A549 (cell line): ENCODE results near the gene FBLN1.

Source experiments
- CTCF ChIP-seq: fragments of >200 bp; sonication (Bioruptor Twin); formaldehyde crosslinking; IDR thresholded peaks from 3 replicates; pipeline ENCODE4 v1.5.1; 2016
- EP300 ChIP-seq, 2 experiments: fragments of >200 bp; sonication (Bioruptor Twin); formaldehyde crosslinking; IDR thresholded peaks; 2 replicates in 1 of 2; 3 replicates in 1 of 2; pipeline ENCODE4 v1.6.1; 2016 to 2017
- FOSL2 ChIP-seq, 2 experiments: fragments of 450-650 bp in 1 of 2; fragments of >200 bp in 1 of 2; sonication (Bioruptor Twin) in 1 of 2; formaldehyde crosslinking; IDR thresholded peaks; 2 replicates each; pipeline versions ENCODE4 v1.5.0 to v1.6.1; 2016 to 2020; ENCODE audit warnings: mild to moderate bottlenecking in 1 of 2, moderate library complexity in 1 of 2
- RAD21 ChIP-seq, 2 experiments: fragments of >200 bp in 1 of 2; sonication (Bioruptor Twin) in 1 of 2; formaldehyde crosslinking in 1 of 2; IDR thresholded peaks in 1 of 2; conservative IDR thresholded peaks in 1 of 2; 2 replicates in 1 of 2; 3 replicates in 1 of 2; pipeline ENCODE4 v1.6.1; 2012 to 2018; ENCODE audit warnings: inconsistent platforms in 1 of 2
- RFX5 ChIP-seq: fragments of 450-650 bp; IDR thresholded peaks from 2 replicates; pipeline ENCODE4 v1.7.1; 2014; ENCODE audit warnings: antibody characterized with exemption, mild to moderate bottlenecking, moderate library complexity
- TF ChIP-seq, protein P1 (sequence below): fragments of 150-350 bp; IDR thresholded peaks from 2 replicates; pipeline ENCODE4 v1.6.1; 2014; ENCODE audit warnings: low read depth, mild to moderate bottlenecking, low read length

- TF ChIP-seq RAD21 (conservative IDR thresholded peaks at IDR 0.05 in 1 of 2, IDR thresholded peaks at IDR 0.05 in 1 of 2) (no peak), CTCF (no peak), EP300 (IDR thresholded peaks at IDR 0.05) (no peak), RFX5 (no peak), FOSL2 (IDR thresholded peaks at IDR 0.05) (no peak), FOSL2 (CRISPR knock-in tag; IDR thresholded peaks at IDR 0.05) (no peak)
- TF ChIP-seq, protein P1, sequence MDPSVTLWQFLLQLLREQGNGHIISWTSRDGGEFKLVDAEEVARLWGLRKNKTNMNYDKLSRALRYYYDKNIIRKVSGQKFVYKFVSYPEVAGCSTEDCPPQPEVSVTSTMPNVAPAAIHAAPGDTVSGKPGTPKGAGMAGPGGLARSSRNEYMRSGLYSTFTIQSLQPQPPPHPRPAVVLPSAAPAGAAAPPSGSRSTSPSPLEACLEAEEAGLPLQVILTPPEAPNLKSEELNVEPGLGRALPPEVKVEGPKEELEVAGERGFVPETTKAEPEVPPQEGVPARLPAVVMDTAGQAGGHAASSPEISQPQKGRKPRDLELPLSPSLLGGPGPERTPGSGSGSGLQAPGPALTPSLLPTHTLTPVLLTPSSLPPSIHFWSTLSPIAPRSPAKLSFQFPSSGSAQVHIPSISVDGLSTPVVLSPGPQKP = no peak
Measured at GRCh38 chr22:45650721-45651120, 148.0 kb downstream of the FBLN1 start.
